NT2/D1 (cell line): ENCODE measurements around the gene TRPM6.

Experiments
- SUZ12 ChIP-seq: IDR thresholded peaks from 2 replicates; pipeline ENCODE4 v1.6.1; 2011; ENCODE audit not compliant: insufficient read length, insufficient read depth; ENCODE audit errors: extremely low read depth
- YY1 ChIP-seq: IDR thresholded peaks from 2 replicates; pipeline ENCODE4 v1.6.1; 2011; ENCODE audit not compliant: insufficient read length, insufficient read depth

DNA sequence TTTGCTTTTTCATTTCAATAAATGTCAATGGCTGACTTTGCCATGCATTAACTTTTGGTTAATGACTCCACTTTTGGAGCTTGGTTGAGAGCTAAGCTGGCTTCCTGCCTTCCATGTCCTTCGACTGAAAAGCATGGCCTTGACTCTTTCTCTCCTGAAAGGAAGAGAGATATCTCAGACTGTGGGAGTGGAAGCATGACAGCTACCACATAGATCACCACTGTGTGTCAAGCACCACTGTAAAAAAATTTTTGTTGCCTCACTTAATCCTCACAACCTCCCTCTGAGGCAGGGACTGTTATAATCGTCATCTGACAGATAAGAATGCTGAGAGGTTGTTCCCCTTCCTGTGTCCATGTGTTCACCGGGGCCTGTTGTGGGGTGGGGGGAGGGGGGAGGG lies 205.8 kb downstream of the TRPM6 start:
- TF ChIP-seq YY1 (no peak), SUZ12 (no peak)
